A549 (cell line): ENCODE measurements around the gene GARNL3. TPM values are rescaled to one million over a fixed set of nuclear protein-coding genes. Genes with fewer than 3 reads are reported as not detected.

Experiments
- ATAC-seq, 2 experiments: fragments of 200-7000 bp in 1 of 2; fragments of >200 bp in 1 of 2; cut with Nextera tagmentation in 1 of 2; cut with Tn5 transposase in 1 of 2; 3 replicates each; pipeline versions ENCODE4 v1.8.0 to v1.9.1; 2018 to 2020; ENCODE audit warnings: mild to moderate bottlenecking in 1 of 2, moderate library complexity in 1 of 2
- CTCF ChIA-PET: fragments of 300-600 bp; sonication (Branson Sonifier 250); formaldehyde crosslinking; extraction: SDS; loops from one replicate; lab custom pipeline; 2021; ENCODE audit warnings: antibody characterized with exemption, inconsistent platforms; lab: Yijun Ruan, JAX
- POLR2A ChIA-PET: fragments of 350-600 bp; formaldehyde crosslinking; extraction: SDS; loops from one replicate; lab custom pipeline; 2021; ENCODE audit warnings: antibody characterized with exemption, inconsistent platforms; lab: Yijun Ruan, JAX
- DNase-seq, 2 experiments: peaks; one replicate each; pipeline versions ENCODE4 v3.0.0 to v3.0.0-alpha.2; 2011 to 2016; ENCODE audit warnings: low read depth in 1 of 2, low spot score in 1 of 2
- FAIRE-seq: peaks from 2 replicates; lab custom pipeline; 2011; peaks lifted over from hg19 to GRCh38; lab: Jason Lieb, UNC
- H3K27ac ChIP-seq, 2 experiments: fragments of >200 bp; sonication (Bioruptor Twin); formaldehyde crosslinking; 3 replicates each; pipeline ENCODE4 v1.5.1; 2016 to 2017
- H3K4me1 ChIP-seq: fragments of >200 bp; sonication (Bioruptor Twin); formaldehyde crosslinking; 3 replicates; pipeline ENCODE4 v1.6.1; 2016
- H3K4me2 ChIP-seq: fragments of >200 bp; sonication (Bioruptor Twin); formaldehyde crosslinking; 3 replicates; pipeline ENCODE4 v1.6.1; 2016
- H3K4me3 ChIP-seq: fragments of >200 bp; sonication (Bioruptor Twin); formaldehyde crosslinking; 3 replicates; pipeline ENCODE4 v1.5.1; 2016
- H3K9me3 ChIP-seq: fragments of >200 bp; sonication (Bioruptor Twin); formaldehyde crosslinking; 3 replicates; pipeline ENCODE4 v1.6.1; 2016
- ATOH8 ChIP-seq: fragments of 250-450 bp; sonication (Bioruptor Pico); IDR thresholded peaks from 2 replicates; pipeline ENCODE4 v1.5.0; 2020; ENCODE audit warnings: low read depth, mild to moderate bottlenecking, moderate library complexity
- BCL3 ChIP-seq: fragments of >200 bp; sonication (Bioruptor Twin); formaldehyde crosslinking; IDR thresholded peaks from 3 replicates; pipeline ENCODE4 v1.6.1; 2016
- BHLHE40 ChIP-seq: IDR thresholded peaks from 2 replicates; pipeline ENCODE4 v1.6.1; 2012; ENCODE audit warnings: low read depth, low read length, inconsistent platforms
- CBX2 ChIP-seq: fragments of 200-600 bp; sonication (generic); IDR thresholded peaks from 2 replicates; pipeline ENCODE4 v1.6.1; 2016; ENCODE audit warnings: low read depth, mild to moderate bottlenecking, borderline replicate concordance
- CHD4 ChIP-seq: fragments of 200-600 bp; sonication (generic); IDR thresholded peaks from 2 replicates; pipeline ENCODE4 v1.6.1; 2016; ENCODE audit warnings: antibody characterized with exemption, mild to moderate bottlenecking, borderline replicate concordance
- EHF ChIP-seq: fragments of 250-450 bp; sonication (Bioruptor Pico); IDR thresholded peaks from 2 replicates; pipeline ENCODE4 v1.5.0; 2020; ENCODE audit warnings: mild to moderate bottlenecking
- EP300 ChIP-seq, 2 experiments: fragments of >200 bp; sonication (Bioruptor Twin); formaldehyde crosslinking; IDR thresholded peaks; 2 replicates in 1 of 2; 3 replicates in 1 of 2; pipeline ENCODE4 v1.6.1; 2016 to 2017
- ESRRA ChIP-seq: fragments of 150-350 bp; IDR thresholded peaks from 2 replicates; pipeline ENCODE4 v1.6.1; 2014; ENCODE audit warnings: mild to moderate bottlenecking, low read length, borderline replicate concordance
- HOXA7 ChIP-seq: fragments of 250-450 bp; sonication (Bioruptor Pico); IDR thresholded peaks from 2 replicates; pipeline ENCODE4 v1.5.0; 2020; ENCODE audit warnings: mild to moderate bottlenecking, moderate library complexity
- HOXB13 ChIP-seq: fragments of 250-450 bp; sonication (Bioruptor Pico); IDR thresholded peaks from 2 replicates; pipeline ENCODE4 v1.5.0; 2020; ENCODE audit warnings: low read depth, mild to moderate bottlenecking, moderate library complexity
- KDM5A ChIP-seq: fragments of 200-600 bp; sonication (generic); IDR thresholded peaks from 2 replicates; pipeline ENCODE4 v1.6.1; 2016; ENCODE audit warnings: antibody characterized with exemption, mild to moderate bottlenecking
- MAX ChIP-seq: IDR thresholded peaks from 2 replicates; pipeline ENCODE4 v1.6.1; 2012
- MYC ChIP-seq: IDR thresholded peaks from 2 replicates; pipeline ENCODE4 v1.6.1; 2012; ENCODE audit warnings: mild to moderate bottlenecking, inconsistent platforms, low read length, improper control_type of control experiment, borderline replicate concordance
- NFE2L2 ChIP-seq: fragments of 150-350 bp; conservative IDR thresholded peaks from 2 replicates; pipeline ENCODE4 v1.6.1; 2014; ENCODE audit warnings: low read length
- NPAS2 ChIP-seq: fragments of 250-450 bp; sonication (Bioruptor Pico); IDR thresholded peaks from 2 replicates; pipeline ENCODE4 v1.8.0; 2022; ENCODE audit warnings: mild to moderate bottlenecking, moderate library complexity, borderline replicate concordance
- NR3C1 ChIP-seq: fragments of >200 bp; sonication (Bioruptor Twin); formaldehyde crosslinking; IDR thresholded peaks from 3 replicates; pipeline ENCODE4 v1.6.1; 2017
- PBX3 ChIP-seq: IDR thresholded peaks from 2 replicates; pipeline ENCODE4 v1.6.1; 2012
- RAD21 ChIP-seq, 2 experiments: fragments of >200 bp in 1 of 2; sonication (Bioruptor Twin) in 1 of 2; formaldehyde crosslinking in 1 of 2; IDR thresholded peaks in 1 of 2; conservative IDR thresholded peaks in 1 of 2; 2 replicates in 1 of 2; 3 replicates in 1 of 2; pipeline ENCODE4 v1.6.1; 2012 to 2018; ENCODE audit warnings: inconsistent platforms in 1 of 2
- TP53 ChIP-seq: fragments of 250-450 bp; sonication (Bioruptor Pico); IDR thresholded peaks from 2 replicates; pipeline ENCODE4 v1.5.0; 2021; ENCODE audit warnings: mild to moderate bottlenecking, moderate library complexity
- ZFP36 ChIP-seq: fragments of 450-650 bp; IDR thresholded peaks from 2 replicates; pipeline ENCODE4 v1.6.1; 2014; ENCODE audit warnings: borderline replicate concordance; ENCODE audit not compliant: partially characterized antibody
- WGBS: methylation state at CpG from one replicate; pipeline ENCODE4 v1.1.6; 2017; ENCODE audit errors: missing lambda C conversion rate; 5-methylcytosine and 5-hydroxymethylcytosine counted together
- polyA plus RNA-seq, 4 experiments: library from polyadenylated mRNA; depleted of rRNA in 3 of 4; stranded (reverse); fragments of >200 nt; fragmentation: RNase III in 1 of 4; extraction: RNeasy Plus Mini Kit Qiagen cat#74134 plus additional on column Dnase treatment in 1 of 4; gene quantifications; 2 replicates in 3 of 4; 3 replicates in 1 of 4; pipeline ENCODE4 v1.2.3, GENCODE V29; 2011 to 2017

Gene GARNL3
- polyA plus RNA-seq, 2 of the 4 experiments (the other 2 are of a cell fraction), result 2.9 to 5.1 TPM

DNA sequence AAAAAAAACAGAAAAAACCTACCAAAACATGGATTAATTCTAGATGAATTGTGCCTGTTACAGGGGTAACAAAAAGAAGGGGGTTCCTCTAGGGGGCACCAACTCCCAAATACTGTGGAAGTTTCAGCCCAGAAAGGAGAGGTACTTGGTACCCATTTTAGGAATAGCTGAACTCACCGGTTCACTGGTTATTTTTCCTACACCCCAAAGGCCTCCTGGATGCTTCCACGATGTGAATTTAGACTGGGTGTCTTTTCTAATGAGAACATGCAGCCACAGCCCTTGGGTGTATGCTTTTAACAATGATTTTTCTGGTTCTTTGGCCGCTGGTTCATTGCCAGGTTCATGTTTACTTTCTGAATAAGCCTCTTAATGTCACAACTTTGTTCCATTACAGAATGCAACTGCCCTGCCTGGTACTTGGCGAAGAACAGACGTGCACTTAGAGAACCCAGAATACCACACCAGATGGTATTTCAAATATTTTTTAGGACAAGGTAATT, 46.7 kb downstream of the GARNL3 start (continued):
- peak; percentile 69 to 74 for TF ChIP-seq RAD21 (conservative IDR thresholded peaks at IDR 0.05 in 1 of 2, IDR thresholded peaks at IDR 0.05 in 1 of 2)
- TF ChIP-seq PBX3, result no peak
- TF ChIP-seq NFE2L2, result no peak
- TF ChIP-seq ZFP36, result no peak
- no peak for TF ChIP-seq ATOH8 (CRISPR knock-in tag)
- TF ChIP-seq ESRRA, result no peak
- TF ChIP-seq NR3C1, result no peak
- no peak for TF ChIP-seq HOXA7 (CRISPR knock-in tag)
- TF ChIP-seq, all 56 proteins: peak for 7

- Histone ChIP-seq H3K4me2 (no peak overlapping the region), H3K4me1 (peaks cover 37% of the 10 kb centered on the region), H3K27ac (peak overlapping the region in 1 of 2 experiments; percentile 60; a peak in 1 of 6 replicates), H3K9me3 (no peaks in the 10 kb centered on the region), H3K4me3 (no peak overlapping the region)
- ChIA-PET CTCF (interaction anchor here (1.4 to 2.5 kb wide), 3 partner anchors 9 to 35 kb away, joined by 4 to 22 read pairs (median 8); no protein-coding TSS in a partner anchor), POLR2A (no interaction called here)
- FAIRE-seq, result no peak
- ATAC-seq, result no peak
- 93% methylated on average over 7 of the region's 7 CpGs for WGBS
- TF ChIP-seq NPAS2 (CRISPR knock-in tag) (no peak), BHLHE40 (no peak), EP300 (IDR thresholded peaks at IDR 0.05) (no peak), CBX2 (no peak), TP53 (CRISPR knock-in tag) (no peak), NR3C1 (no peak), KDM5A (no peak), NFE2L2 (no peak), EHF (no peak), BCL3 (no peak), HOXB13 (no peak), ATOH8 (CRISPR knock-in tag) (no peak), MAX (no peak), MYC (no peak), PBX3 (no peak), CHD4 (no peak)
- DNase-seq, result no peak
Observed at GRCh38 chr9:127313042-127313560, 48.5 kb downstream of the GARNL3 start.
